ENCODE measurements around the gene MOB2.

DNA sequence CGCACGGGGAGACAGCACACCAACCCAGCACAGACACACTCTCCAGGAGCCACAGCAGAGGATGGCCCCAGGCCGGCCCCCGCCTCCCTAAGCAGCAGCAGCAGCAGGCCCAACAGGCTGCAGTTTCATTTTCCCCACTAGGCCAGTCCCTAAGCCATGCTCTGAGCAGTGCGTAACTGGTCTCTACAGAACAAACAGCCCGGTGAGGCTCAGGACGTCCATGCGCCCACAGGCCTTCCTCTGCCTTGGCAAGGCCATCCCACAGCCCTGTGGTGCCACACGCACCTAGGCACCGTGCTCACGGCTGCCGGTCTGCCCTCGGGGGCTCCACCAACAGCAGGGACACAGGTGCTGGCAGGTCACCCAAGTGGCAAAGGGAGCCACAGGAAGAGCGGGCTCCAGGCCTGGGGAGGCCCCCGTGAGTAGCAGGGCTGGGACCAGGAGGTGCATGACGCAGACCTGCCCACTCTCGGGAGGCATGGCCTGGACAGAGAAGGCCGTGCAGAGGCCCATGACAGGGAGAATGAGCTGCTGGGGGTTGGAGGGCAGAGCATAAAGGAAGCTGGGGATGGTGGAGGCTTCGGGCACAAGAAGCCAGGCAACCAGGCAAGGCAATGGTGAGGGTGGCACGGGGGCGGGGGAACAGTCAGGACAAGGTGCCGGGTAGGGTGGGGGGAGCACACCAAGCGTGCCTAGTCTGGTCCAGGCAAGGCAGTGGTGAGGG is 1.4 kb upstream of the MOB2 start:
- TF ChIP-seq, protein P1, sequence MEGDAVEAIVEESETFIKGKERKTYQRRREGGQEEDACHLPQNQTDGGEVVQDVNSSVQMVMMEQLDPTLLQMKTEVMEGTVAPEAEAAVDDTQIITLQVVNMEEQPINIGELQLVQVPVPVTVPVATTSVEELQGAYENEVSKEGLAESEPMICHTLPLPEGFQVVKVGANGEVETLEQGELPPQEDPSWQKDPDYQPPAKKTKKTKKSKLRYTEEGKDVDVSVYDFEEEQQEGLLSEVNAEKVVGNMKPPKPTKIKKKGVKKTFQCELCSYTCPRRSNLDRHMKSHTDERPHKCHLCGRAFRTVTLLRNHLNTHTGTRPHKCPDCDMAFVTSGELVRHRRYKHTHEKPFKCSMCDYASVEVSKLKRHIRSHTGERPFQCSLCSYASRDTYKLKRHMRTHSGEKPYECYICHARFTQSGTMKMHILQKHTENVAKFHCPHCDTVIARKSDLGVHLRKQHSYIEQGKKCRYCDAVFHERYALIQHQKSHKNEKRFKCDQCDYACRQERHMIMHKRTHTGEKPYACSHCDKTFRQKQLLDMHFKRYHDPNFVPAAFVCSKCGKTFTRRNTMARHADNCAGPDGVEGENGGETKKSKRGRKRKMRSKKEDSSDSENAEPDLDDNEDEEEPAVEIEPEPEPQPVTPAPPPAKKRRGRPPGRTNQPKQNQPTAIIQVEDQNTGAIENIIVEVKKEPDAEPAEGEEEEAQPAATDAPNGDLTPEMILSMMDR (conservative IDR thresholded peaks at IDR 0.05; ENCODE audit: low read length): no peak
- no peak for TF ChIP-seq EZH2phosphoT487 (IDR thresholded peaks at IDR 0.05; ENCODE audit: borderline replicate concordance)
